ENCODE measurements around the gene CCNT2.
"Not testable (repeated sequence)": the region's sequence is repeated elsewhere in the genome, so short reads cannot be mapped to it uniquely, and the experiment has no call there.

CCNT2 gene

DNA sequence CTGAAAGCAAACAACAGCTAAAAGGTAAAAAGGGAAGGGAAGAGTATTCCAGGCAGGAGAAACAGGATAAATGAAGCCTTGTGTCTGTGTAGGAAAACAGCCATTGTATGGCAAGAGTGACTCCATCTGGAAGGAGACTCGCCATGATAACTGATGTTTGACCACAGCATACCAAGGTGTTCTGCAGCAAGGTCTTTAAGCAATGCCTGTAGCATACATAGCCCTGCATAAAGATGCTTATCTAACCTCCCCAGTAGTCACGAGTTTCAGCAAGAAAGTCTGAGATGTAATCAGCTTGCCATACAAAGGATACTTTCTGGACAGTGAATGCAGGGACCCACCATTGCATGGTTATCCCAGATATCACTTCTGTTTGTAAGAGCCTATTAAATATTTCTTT is 11.9 kb upstream of the CCNT2 start:
- no peak overlapping the region for H3K18ac ChIP-seq (ENCODE audit: low read length)
- H2BK120ac ChIP-seq (ENCODE audit: insufficient read depth, low read length, poor library complexity), result peak overlapping the region; percentile 93
- no CpG with 5 or more reads among the region's 2 CpGs for WGBS (ENCODE audit: extremely low coverage, insufficient coverage, insufficient read length)
- no peaks in the 10 kb centered on the region for H3K27me3 ChIP-seq (ENCODE audit: insufficient read depth, low read length)
- H3K36me3 ChIP-seq (ENCODE audit: control insufficient read depth in 1 of 2, insufficient read depth in 2 of 2, low read length in 2 of 2), result no peaks in the 10 kb centered on the region
- H2BK12ac ChIP-seq (ENCODE audit: low read length), result no peak overlapping the region
- H2BK5ac ChIP-seq (ENCODE audit: low read depth, low read length, poor library complexity), result peak overlapping the region; percentile 97
- peaks cover 0 to 3% of the 10 kb centered on the region in 2 experiments for H3K4me1 ChIP-seq (ENCODE audit: control insufficient read depth in 1 of 2, insufficient read depth in 2 of 2, low read length in 2 of 2)
- H3K79me1 ChIP-seq (ENCODE audit: low read length), result peaks cover 17% of the 10 kb centered on the region
- no peak overlapping the region for H2AFZ ChIP-seq (ENCODE audit: insufficient read depth, low read length, poor library complexity)
- H3K4me3 ChIP-seq (ENCODE audit: low read depth, low read length), result no peak overlapping the region
- H3K4ac ChIP-seq (ENCODE audit: low read depth, low read length), result no peak overlapping the region
- H3K9me3 ChIP-seq (ENCODE audit: insufficient read depth, low read depth, low read length), result no peaks in the 10 kb centered on the region
- H3K23ac ChIP-seq (ENCODE audit: low read length), result no peak overlapping the region
- no peaks in the 10 kb centered on the region for H3K79me2 ChIP-seq (ENCODE audit: control insufficient read depth, insufficient read depth, low read length, poor library complexity)
- H4K91ac ChIP-seq (ENCODE audit: low read depth, low read length), result peak overlapping the region; percentile 84
- H3K4me2 ChIP-seq (ENCODE audit: low read length), result no peak overlapping the region
- H3K27ac ChIP-seq (ENCODE audit: low read depth, low read length), result peak overlapping the region; percentile 95
- DNase-seq, result peak; percentile 55 to 83
- H2AK5ac ChIP-seq (ENCODE audit: low read length), result no peak overlapping the region
- H3K9ac ChIP-seq (ENCODE audit: low read length), result no peak overlapping the region
- H4K8ac ChIP-seq (ENCODE audit: low read depth, low read length), result peak overlapping the region; percentile 74
- peak overlapping the region; percentile 71 for H3K14ac ChIP-seq (ENCODE audit: low read length)
- H4K12ac ChIP-seq (ENCODE audit: low read depth, low read length), result no peak overlapping the region

DNA sequence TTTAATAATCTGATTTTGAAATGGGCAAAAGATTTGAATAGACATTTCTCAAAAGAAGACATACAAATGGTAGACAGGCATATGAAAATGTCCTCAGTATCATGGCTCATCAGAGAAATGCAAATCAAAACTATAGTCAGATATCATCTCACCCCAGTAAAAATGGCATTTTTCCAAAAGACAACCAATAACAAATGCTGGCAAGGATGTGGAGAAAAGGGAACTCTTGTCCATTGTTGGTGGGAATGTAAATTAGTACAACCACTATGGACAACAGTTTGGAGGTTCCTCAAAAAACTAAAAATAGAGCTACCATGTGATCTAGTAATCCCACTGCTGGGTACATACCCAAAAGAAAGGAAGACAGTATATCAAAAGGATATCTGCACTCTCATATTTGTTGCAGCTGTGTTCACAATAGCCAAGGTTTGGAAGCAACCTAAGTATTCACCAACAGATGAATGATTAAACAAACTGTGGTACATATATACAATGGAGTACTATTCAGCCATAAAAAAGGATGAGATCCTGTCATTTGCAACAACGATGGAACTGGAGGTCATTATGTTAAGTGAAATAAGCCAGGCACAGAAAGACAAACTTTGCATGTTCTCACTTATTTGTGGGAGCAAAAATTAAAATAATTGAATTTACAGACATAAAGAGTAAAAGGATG is 11.0 kb upstream of the CCNT2 start:
- H3K27ac ChIP-seq (ENCODE audit: low read depth, low read length), result peak overlapping the region; percentile 95
- H3K14ac ChIP-seq (ENCODE audit: low read length); H2AK5ac ChIP-seq (ENCODE audit: low read length); H3K36me3 ChIP-seq (ENCODE audit: control insufficient read depth in 1 of 2, insufficient read depth in 2 of 2, low read length in 2 of 2); H3K4me1 ChIP-seq (ENCODE audit: control insufficient read depth in 1 of 2, insufficient read depth in 2 of 2, low read length in 2 of 2); H4K91ac ChIP-seq (ENCODE audit: low read depth, low read length); H2BK120ac ChIP-seq (ENCODE audit: insufficient read depth, low read length, poor library complexity); H3K9me3 ChIP-seq (ENCODE audit: insufficient read depth, low read depth, low read length); DNase-seq; H3K4me2 ChIP-seq (ENCODE audit: low read length); H3K79me2 ChIP-seq (ENCODE audit: control insufficient read depth, insufficient read depth, low read length, poor library complexity); H3K23ac ChIP-seq (ENCODE audit: low read length); H3K4ac ChIP-seq (ENCODE audit: low read depth, low read length); H2BK12ac ChIP-seq (ENCODE audit: low read length); H2BK5ac ChIP-seq (ENCODE audit: low read depth, low read length, poor library complexity); H3K27me3 ChIP-seq (ENCODE audit: insufficient read depth, low read length); H4K12ac ChIP-seq (ENCODE audit: low read depth, low read length); H2AFZ ChIP-seq (ENCODE audit: insufficient read depth, low read length, poor library complexity); H3K9ac ChIP-seq (ENCODE audit: low read length); H3K4me3 ChIP-seq (ENCODE audit: low read depth, low read length); H4K8ac ChIP-seq (ENCODE audit: low read depth, low read length); H3K18ac ChIP-seq (ENCODE audit: low read length): not testable (repeated sequence)
- H3K79me1 ChIP-seq (ENCODE audit: low read length), result peaks cover 17% of the 10 kb centered on the region
- no CpG with 5 or more reads among the region's 1 CpG for WGBS (ENCODE audit: extremely low coverage, insufficient coverage, insufficient read length)

DNA sequence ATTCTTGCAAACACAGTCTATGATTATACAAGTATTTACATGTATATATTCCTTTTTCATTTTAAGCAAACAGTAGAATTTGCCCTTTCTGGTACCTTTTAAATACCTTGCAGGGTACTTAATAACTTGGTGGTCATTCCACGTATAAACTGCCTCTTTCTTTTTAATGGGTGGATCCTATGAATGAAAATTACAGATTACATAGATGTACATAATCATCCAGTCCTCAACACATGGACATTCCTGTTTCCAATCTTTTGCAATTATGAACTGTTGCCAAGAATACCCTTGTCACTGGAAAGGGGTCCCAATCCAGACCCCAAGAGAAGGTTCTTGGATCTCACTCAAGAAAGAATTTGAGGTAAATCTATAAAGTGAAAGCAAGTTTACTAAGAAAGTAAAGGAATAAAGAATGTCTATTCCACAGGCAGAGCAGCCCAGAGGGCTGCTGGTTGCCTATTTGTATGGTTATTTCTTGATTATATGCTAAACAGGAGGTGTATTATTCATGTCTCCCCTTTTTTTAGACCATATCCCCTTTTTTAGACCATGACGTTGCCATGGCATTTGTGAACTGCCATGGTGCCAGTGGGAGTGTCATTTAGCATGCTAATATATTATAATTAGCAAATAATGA is 7.7 kb upstream of the CCNT2 start:
- H3K18ac ChIP-seq (ENCODE audit: low read length), result no peak overlapping the region
- H3K79me2 ChIP-seq (ENCODE audit: control insufficient read depth, insufficient read depth, low read length, poor library complexity), result no peaks in the 10 kb centered on the region
- H3K4me1 ChIP-seq (ENCODE audit: control insufficient read depth in 1 of 2, insufficient read depth in 2 of 2, low read length in 2 of 2), result no peaks in the 10 kb centered on the region
- DNase-seq, result no peak
- H3K27ac ChIP-seq (ENCODE audit: low read depth, low read length), result peak overlapping the region; percentile 44
- no peaks in the 10 kb centered on the region for H3K9me3 ChIP-seq (ENCODE audit: insufficient read depth, low read depth, low read length)
- H2BK12ac ChIP-seq (ENCODE audit: low read length), result no peak overlapping the region
- WGBS (ENCODE audit: extremely low coverage, insufficient coverage, insufficient read length), result no CpG with 5 or more reads among the region's 2 CpGs
- no peak overlapping the region for H4K8ac ChIP-seq (ENCODE audit: low read depth, low read length)
- H3K79me1 ChIP-seq (ENCODE audit: low read length), result peaks cover 13% of the 10 kb centered on the region
- H3K4ac ChIP-seq (ENCODE audit: low read depth, low read length), result no peak overlapping the region
- no peak overlapping the region for H4K91ac ChIP-seq (ENCODE audit: low read depth, low read length)
- no peak overlapping the region for H3K4me3 ChIP-seq (ENCODE audit: low read depth, low read length)
- H3K36me3 ChIP-seq (ENCODE audit: control insufficient read depth in 1 of 2, insufficient read depth in 2 of 2, low read length in 2 of 2), result no peaks in the 10 kb centered on the region
- peak overlapping the region; percentile 16 for H2BK5ac ChIP-seq (ENCODE audit: low read depth, low read length, poor library complexity)
- no peaks in the 10 kb centered on the region for H3K27me3 ChIP-seq (ENCODE audit: insufficient read depth, low read length)
- H2AFZ ChIP-seq (ENCODE audit: insufficient read depth, low read length, poor library complexity), result no peak overlapping the region
- no peak overlapping the region for H2AK5ac ChIP-seq (ENCODE audit: low read length)
- H4K12ac ChIP-seq (ENCODE audit: low read depth, low read length), result no peak overlapping the region
- H3K23ac ChIP-seq (ENCODE audit: low read length), result no peak overlapping the region
- no peak overlapping the region for H2BK120ac ChIP-seq (ENCODE audit: insufficient read depth, low read length, poor library complexity)
- H3K14ac ChIP-seq (ENCODE audit: low read length), result no peak overlapping the region
- H3K9ac ChIP-seq (ENCODE audit: low read length), result no peak overlapping the region
- no peak overlapping the region for H3K4me2 ChIP-seq (ENCODE audit: low read length)

DNA sequence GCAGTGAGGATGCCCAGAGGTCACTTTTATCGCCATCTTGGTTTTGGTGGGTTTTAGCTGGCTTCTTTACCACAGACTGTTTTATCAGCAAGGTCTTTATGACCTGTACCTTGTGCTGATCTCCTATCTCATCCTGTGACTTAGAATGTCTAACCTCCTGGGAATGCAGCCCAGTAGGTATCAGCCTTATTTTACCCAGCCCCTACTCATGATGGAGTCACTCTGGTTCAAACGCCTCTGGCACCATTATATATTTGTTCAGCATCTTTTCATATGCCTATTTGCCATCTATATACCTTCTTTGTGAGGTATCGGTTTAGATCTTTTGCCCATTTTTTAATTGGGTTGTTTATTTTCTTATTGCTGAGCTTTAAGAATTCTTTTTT is 7.2 kb upstream of the CCNT2 start:
- Histone ChIP-seq H3K4me3 (ENCODE audit: low read depth, low read length) (no peak overlapping the region), H3K14ac (ENCODE audit: low read length) (no peak overlapping the region), H2BK120ac (ENCODE audit: insufficient read depth, low read length, poor library complexity) (no peak overlapping the region), H3K79me1 (ENCODE audit: low read length) (peaks cover 10% of the 10 kb centered on the region), H4K91ac (ENCODE audit: low read depth, low read length) (no peak overlapping the region), H3K9me3 (ENCODE audit: insufficient read depth, low read depth, low read length) (no peaks in the 10 kb centered on the region), H2AFZ (ENCODE audit: insufficient read depth, low read length, poor library complexity) (no peak overlapping the region), H3K4me1 (ENCODE audit: control insufficient read depth in 1 of 2, insufficient read depth in 2 of 2, low read length in 2 of 2) (no peaks in the 10 kb centered on the region), H4K8ac (ENCODE audit: low read depth, low read length) (no peak overlapping the region), H2AK5ac (ENCODE audit: low read length) (no peak overlapping the region), H3K36me3 (ENCODE audit: control insufficient read depth in 1 of 2, insufficient read depth in 2 of 2, low read length in 2 of 2) (no peaks in the 10 kb centered on the region), H3K18ac (ENCODE audit: low read length) (no peak overlapping the region), H2BK12ac (ENCODE audit: low read length) (no peak overlapping the region), H3K27ac (ENCODE audit: low read depth, low read length) (peak overlapping the region; percentile 44), H4K12ac (ENCODE audit: low read depth, low read length) (no peak overlapping the region), H3K27me3 (ENCODE audit: insufficient read depth, low read length) (no peaks in the 10 kb centered on the region), H3K9ac (ENCODE audit: low read length) (no peak overlapping the region), H3K4me2 (ENCODE audit: low read length) (no peak overlapping the region), H3K23ac (ENCODE audit: low read length) (no peak overlapping the region), H3K79me2 (ENCODE audit: control insufficient read depth, insufficient read depth, low read length, poor library complexity) (no peaks in the 10 kb centered on the region), H2BK5ac (ENCODE audit: low read depth, low read length, poor library complexity) (peak overlapping the region; percentile 16), H3K4ac (ENCODE audit: low read depth, low read length) (no peak overlapping the region)
- no CpG with 5 or more reads among the region's 3 CpGs for WGBS (ENCODE audit: extremely low coverage, insufficient coverage, insufficient read length)
- peak; percentile 59 to 77 for DNase-seq

Data from trophoblast cell (in vitro differentiated cells and primary cell).